D721Med (cell line): ENCODE measurements around the gene TRIM33.

ENCODE experiments used
- DNase-seq: peaks from one replicate; pipeline ENCODE4 v3.0.0; 2011; ENCODE audit warnings: low spot score; ENCODE audit not compliant: insufficient read length
- FAIRE-seq: peaks from 2 replicates; lab custom pipeline; 2011; peaks lifted over from hg19 to GRCh38; lab: Jason Lieb, UNC
- CTCF ChIP-seq: IDR thresholded peaks from 2 replicates; pipeline ENCODE4 v1.5.1; 2012; ENCODE audit warnings: mild to moderate bottlenecking, control low read depth; ENCODE audit not compliant: insufficient read depth; ENCODE audit errors: missing control alignments

The TRIM33 gene

GRCh38 chr1:114512595-114513280 is 1.7 kb upstream of the TRIM33 start:
- no peak for DNase-seq
- TF ChIP-seq CTCF = no peak
- FAIRE-seq = no peak

DNA sequence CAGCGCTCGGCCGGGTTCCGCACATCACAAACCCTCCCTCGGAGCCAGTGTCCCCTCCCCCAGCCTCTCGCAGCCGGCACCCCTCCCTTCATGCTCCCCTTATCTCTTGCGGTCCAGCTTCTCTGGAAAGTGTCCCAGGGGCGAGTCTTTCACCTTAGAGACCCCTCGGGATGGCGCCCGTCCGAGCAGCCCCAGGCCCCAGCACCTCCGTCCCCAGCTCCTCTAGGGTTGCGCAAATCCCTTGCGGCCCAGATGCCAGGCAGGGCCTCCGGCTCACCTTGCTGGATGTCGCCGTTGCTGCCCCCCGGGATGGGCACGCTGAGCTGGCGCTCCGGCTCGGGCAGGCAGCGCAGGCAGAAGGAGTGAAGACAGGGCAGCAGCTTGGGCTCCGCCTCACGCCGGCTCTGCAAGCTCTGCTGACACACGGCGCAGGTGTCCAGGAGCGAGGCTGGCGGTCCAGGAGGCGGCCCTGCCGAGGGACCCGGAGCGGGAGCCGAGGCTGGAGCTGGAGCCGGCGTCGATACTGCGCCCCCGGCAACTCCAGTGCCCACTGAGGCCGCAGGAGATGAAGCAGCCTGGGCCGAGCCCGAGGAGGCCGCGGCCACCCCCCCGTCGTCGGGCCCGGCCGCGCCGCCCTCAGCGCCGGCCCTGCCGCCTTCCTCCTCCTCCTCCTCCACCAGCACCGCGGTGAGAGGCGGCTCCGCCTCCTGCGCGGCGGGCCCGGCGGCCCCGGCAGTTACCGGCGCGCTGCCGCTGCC is 550 bp downstream of the TRIM33 start:
- no peak for TF ChIP-seq CTCF
- FAIRE-seq = no peak
- no peak for DNase-seq

- FAIRE-seq (no peak), DNase-seq (no peak)
- TF ChIP-seq CTCF = no peak
Observed at GRCh38 chr1:114509596-114510273, 1.3 kb downstream of the TRIM33 start.

DNA sequence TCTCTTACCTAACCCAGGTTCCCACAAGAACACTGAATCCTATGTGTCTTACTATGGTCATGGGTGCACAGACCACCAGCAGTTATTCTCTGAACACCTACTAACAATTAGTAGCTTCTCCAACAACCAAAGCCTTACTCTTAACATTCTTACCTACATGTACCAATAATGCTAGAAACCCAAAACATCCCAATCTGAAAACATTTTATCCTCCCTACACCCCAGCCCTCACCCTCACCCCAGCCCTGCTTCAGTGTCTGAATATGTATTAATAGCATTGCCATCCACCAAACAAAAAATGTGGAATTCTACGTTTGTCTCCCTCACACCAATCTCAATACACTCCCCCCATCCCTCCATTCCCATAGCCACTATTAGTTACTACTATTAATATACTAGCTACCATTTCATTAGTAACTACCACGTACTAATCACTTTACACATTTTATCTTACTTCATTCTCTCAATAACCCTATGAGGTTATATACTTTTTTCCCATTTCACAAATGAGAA is 2.6 kb downstream of the TRIM33 start:
- DNase-seq (no peak), FAIRE-seq (no peak)
- no peak for TF ChIP-seq CTCF

- no peak for TF ChIP-seq CTCF
- FAIRE-seq (no peak), DNase-seq (no peak)
Observed at GRCh38 chr1:114507513-114507912, 3.5 kb downstream of the TRIM33 start.

DNA sequence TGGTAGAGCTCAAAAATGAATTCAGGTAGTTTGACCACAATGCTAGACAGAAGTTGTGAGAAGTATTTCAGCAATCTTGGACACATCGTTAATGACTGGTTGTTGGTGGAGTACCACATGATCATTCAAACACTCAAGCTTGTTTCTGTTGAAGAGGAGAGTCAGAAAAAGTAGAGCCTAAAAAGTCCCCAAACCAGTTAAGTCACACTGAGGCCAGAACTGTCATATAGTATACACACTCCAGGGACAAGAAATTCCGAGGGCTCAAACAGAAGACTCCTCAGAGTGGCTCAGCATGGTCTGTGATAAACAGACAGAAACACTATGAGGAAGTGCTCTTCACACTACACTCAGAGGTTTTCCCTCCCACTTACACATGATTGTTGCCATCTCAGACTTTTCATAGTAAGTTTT is 5.8 kb downstream of the TRIM33 start:
- no peak for DNase-seq
- no peak for FAIRE-seq
- no peak for TF ChIP-seq CTCF
